22Rv1 (cell line): ENCODE data around the gene LNX2.

ENCODE experiments used
- ZFX ChIP-seq: fragments of 450-650 bp; IDR thresholded peaks from 2 replicates; pipeline ENCODE4 v1.6.1; 2017; ENCODE audit warnings: antibody characterized with exemption, borderline replicate concordance
- TF ChIP-seq, protein P1 (sequence below): fragments of 450-650 bp; IDR thresholded peaks from 2 replicates; pipeline ENCODE4 v1.5.1; 2017; ENCODE audit warnings: mild to moderate bottlenecking

DNA sequence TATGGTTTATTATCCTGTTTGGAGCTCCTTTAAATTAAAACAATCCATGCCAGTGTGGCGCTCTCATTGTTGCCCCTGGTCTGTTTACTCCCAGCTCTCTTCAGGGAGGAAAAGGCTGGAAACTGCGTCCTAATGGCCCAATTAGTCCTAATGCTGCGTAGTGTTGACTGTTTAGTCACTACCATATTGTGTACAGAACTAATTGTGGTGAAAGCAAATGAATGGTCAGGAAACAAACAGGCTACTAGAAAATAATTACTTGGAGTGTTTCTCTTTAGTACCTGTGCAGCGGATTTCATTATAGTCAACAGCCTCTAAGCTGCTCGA, 115.5 kb downstream of the LNX2 start:
- TF ChIP-seq, protein P1, sequence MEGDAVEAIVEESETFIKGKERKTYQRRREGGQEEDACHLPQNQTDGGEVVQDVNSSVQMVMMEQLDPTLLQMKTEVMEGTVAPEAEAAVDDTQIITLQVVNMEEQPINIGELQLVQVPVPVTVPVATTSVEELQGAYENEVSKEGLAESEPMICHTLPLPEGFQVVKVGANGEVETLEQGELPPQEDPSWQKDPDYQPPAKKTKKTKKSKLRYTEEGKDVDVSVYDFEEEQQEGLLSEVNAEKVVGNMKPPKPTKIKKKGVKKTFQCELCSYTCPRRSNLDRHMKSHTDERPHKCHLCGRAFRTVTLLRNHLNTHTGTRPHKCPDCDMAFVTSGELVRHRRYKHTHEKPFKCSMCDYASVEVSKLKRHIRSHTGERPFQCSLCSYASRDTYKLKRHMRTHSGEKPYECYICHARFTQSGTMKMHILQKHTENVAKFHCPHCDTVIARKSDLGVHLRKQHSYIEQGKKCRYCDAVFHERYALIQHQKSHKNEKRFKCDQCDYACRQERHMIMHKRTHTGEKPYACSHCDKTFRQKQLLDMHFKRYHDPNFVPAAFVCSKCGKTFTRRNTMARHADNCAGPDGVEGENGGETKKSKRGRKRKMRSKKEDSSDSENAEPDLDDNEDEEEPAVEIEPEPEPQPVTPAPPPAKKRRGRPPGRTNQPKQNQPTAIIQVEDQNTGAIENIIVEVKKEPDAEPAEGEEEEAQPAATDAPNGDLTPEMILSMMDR: no peak
- TF ChIP-seq ZFX: no peak
